NT2/D1 (cell line): ENCODE data around the gene ARHGAP10.

ENCODE experiments used
- DNase-seq: peaks from one replicate; pipeline ENCODE4 v3.0.0-alpha.2; 2011; ENCODE audit warnings: low read depth, low spot score
- H3K27me3 ChIP-seq: 2 replicates; pipeline ENCODE4 v1.6.0; 2011; ENCODE audit warnings: mild to moderate bottlenecking; ENCODE audit not compliant: insufficient read length, insufficient read depth
- H3K36me3 ChIP-seq: 2 replicates; pipeline ENCODE4 v1.6.1; 2011; ENCODE audit warnings: mild to moderate bottlenecking, low read length, mixed read lengths; ENCODE audit not compliant: insufficient read depth, insufficient read length
- H3K4me1 ChIP-seq: 2 replicates; pipeline ENCODE4 v1.5.1; 2011; ENCODE audit not compliant: insufficient read depth, insufficient read length
- H3K4me3 ChIP-seq: 2 replicates; pipeline ENCODE4 v1.5.1; 2011; ENCODE audit warnings: low read depth; ENCODE audit not compliant: insufficient read length
- H3K9ac ChIP-seq: 2 replicates; pipeline ENCODE4 v1.6.0; 2011; ENCODE audit warnings: low read depth; ENCODE audit not compliant: insufficient read length
- H3K9me3 ChIP-seq: 2 replicates; pipeline ENCODE4 v1.5.1; 2011; ENCODE audit warnings: mild to moderate bottlenecking, low read length; ENCODE audit not compliant: insufficient read depth
- SUZ12 ChIP-seq: IDR thresholded peaks from 2 replicates; pipeline ENCODE4 v1.6.1; 2011; ENCODE audit not compliant: insufficient read length, insufficient read depth; ENCODE audit errors: extremely low read depth
- YY1 ChIP-seq: IDR thresholded peaks from 2 replicates; pipeline ENCODE4 v1.6.1; 2011; ENCODE audit not compliant: insufficient read length, insufficient read depth
- ZNF274 ChIP-seq: IDR thresholded peaks from 2 replicates; pipeline ENCODE4 v1.6.1; 2011; ENCODE audit warnings: mild to moderate bottlenecking, low read depth, low read length

Gene ARHGAP10

GRCh38 chr4:148092316-148093014, 360.6 kb downstream of the ARHGAP10 start:
- Histone ChIP-seq H3K4me3 (no peak overlapping the region), H3K9ac (no peak overlapping the region), H3K27me3 (no peaks in the 10 kb centered on the region), H3K36me3 (no peaks in the 10 kb centered on the region), H3K4me1 (no peaks in the 10 kb centered on the region), H3K9me3 (no peaks in the 10 kb centered on the region)
- no peak for TF ChIP-seq YY1
- TF ChIP-seq ZNF274 = no peak
- no peak for TF ChIP-seq SUZ12
- no peak for DNase-seq

DNA sequence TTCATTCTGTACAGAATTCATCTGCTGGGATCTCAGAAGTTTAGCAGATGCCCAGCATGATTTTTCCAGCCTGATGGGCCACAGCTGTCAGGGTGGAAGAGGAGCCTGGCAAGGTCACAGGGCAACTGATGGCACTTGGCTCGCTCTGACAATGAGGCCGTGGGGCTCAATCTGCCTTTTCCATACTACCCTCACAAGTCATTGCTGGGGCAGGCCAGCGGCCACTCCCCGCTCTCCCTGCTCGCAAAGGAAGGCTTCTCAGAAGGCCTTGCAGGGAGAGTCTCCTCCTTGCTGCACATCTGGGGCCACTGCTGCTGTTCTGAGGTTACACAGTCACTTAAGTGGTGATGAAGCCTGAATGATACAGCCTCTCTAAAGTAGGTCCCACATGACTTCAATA, 361.2 kb downstream of the ARHGAP10 start:
- no peak for TF ChIP-seq ZNF274
- no peak for TF ChIP-seq YY1
- no peak for TF ChIP-seq SUZ12
- Histone ChIP-seq H3K4me3 (no peak overlapping the region), H3K36me3 (no peaks in the 10 kb centered on the region), H3K9ac (no peak overlapping the region), H3K27me3 (no peaks in the 10 kb centered on the region), H3K4me1 (no peaks in the 10 kb centered on the region), H3K9me3 (no peaks in the 10 kb centered on the region)
- DNase-seq = no peak

DNA sequence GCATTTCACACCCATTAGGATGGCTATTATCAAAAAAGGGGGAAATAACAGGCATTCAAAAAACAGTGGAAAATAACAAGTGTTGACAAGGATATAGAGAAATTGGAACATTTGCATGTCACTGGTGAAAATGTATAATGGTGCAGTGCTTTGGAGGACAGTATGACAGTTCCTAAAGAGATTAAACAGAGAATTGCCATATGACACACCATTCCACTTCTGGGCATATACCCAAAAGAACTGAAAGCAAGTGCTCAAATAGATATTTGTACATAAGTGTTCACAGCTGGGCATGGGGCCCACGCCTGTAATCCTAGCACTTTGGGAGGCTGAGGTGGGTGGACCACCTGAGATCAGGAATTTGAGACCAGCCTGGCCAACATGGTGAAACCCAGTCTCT, 362.3 kb downstream of the ARHGAP10 start:
- Histone ChIP-seq H3K4me3 (no peak overlapping the region), H3K36me3 (no peaks in the 10 kb centered on the region), H3K27me3 (no peaks in the 10 kb centered on the region), H3K9me3 (no peaks in the 10 kb centered on the region), H3K9ac (no peak overlapping the region), H3K4me1 (no peaks in the 10 kb centered on the region)
- TF ChIP-seq ZNF274 (no peak), SUZ12 (no peak), YY1 (no peak)
- no peak for DNase-seq

DNA sequence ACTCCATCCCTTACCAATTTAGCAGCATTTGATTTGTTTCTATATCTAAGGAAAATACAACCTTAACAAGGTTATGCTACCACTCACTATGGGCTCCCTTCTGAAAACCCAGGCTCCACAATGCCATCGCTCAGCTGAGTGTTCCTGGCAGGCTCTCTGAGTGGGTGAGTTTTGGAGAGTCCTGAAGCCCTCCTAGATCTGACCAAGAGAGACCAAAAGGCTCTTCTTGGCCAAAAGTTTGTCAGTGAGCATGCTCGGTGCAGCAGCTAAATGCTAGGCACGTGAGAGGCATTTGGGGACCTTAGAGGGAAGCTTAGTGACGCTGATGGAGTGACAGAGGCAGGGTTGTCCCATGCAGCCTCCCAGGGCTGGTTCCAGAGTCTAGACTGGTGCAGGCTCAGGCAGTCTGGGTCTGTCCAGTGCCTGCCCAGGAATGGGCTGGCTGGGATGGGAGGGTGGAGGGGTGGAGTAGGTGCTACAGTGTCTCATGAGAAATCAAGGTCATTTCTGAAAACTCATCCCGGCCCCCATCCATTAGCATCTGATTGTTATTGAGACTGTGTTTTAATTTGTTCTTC, 363.5 kb downstream of the ARHGAP10 start:
- Histone ChIP-seq H3K27me3 (no peaks in the 10 kb centered on the region), H3K36me3 (no peaks in the 10 kb centered on the region), H3K4me1 (no peaks in the 10 kb centered on the region), H3K4me3 (no peak overlapping the region), H3K9ac (no peak overlapping the region), H3K9me3 (no peaks in the 10 kb centered on the region)
- DNase-seq = no peak
- TF ChIP-seq ZNF274 (no peak), SUZ12 (no peak), YY1 (no peak)

- Histone ChIP-seq H3K9me3 (no peaks in the 10 kb centered on the region), H3K4me3 (no peak overlapping the region), H3K27me3 (no peaks in the 10 kb centered on the region), H3K9ac (no peak overlapping the region), H3K36me3 (no peaks in the 10 kb centered on the region), H3K4me1 (no peaks in the 10 kb centered on the region)
- no peak for TF ChIP-seq ZNF274
- no peak for TF ChIP-seq SUZ12
- no peak for TF ChIP-seq YY1
- DNase-seq = peak; percentile 16
These were observed 365.9 kb downstream of the ARHGAP10 start for GRCh38 chr4:148097801-148098200.

GRCh38 chr4:148101235-148101634, 369.3 kb downstream of the ARHGAP10 start:
- H3K4me3 ChIP-seq = no peak overlapping the region
- no peak for DNase-seq
- no peaks in the 10 kb centered on the region for H3K27me3 ChIP-seq
- TF ChIP-seq SUZ12 (no peak), YY1 (no peak), ZNF274 (no peak)
- no peaks in the 10 kb centered on the region for H3K36me3 ChIP-seq
- H3K4me1 ChIP-seq = no peaks in the 10 kb centered on the region
- H3K9ac ChIP-seq = no peak overlapping the region
- no peaks in the 10 kb centered on the region for H3K9me3 ChIP-seq

DNA sequence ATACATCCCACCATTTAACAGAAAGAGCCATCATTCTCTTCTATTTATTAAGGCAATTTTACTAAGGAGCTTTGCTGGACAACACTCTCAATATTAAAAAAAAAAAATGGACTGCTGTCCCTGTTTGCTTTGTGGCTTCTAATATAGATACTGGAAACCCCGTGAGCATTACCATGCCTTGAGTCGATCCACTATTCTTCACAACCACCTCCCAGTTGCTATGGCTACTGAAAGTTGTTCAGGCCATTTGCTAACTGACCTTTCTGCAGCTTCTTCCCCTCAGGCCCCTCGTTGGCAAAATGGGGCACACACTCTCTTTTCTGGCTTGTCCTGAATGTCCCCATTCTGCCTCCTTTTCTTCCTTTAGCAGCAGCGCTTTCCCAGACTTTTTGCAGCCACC, 369.9 kb downstream of the ARHGAP10 start:
- Histone ChIP-seq H3K9ac (no peak overlapping the region), H3K4me1 (no peaks in the 10 kb centered on the region), H3K36me3 (no peaks in the 10 kb centered on the region), H3K27me3 (no peaks in the 10 kb centered on the region), H3K9me3 (no peaks in the 10 kb centered on the region), H3K4me3 (no peak overlapping the region)
- no peak for DNase-seq
- TF ChIP-seq YY1 = no peak
- no peak for TF ChIP-seq SUZ12
- TF ChIP-seq ZNF274 = no peak
